ENCODE results near the gene CDKAL1. TPM values are rescaled to one million over a fixed set of nuclear protein-coding genes. Genes with fewer than 3 reads are reported as not detected.

The CDKAL1 gene
- total and polyA plus RNA-seq, 2 donors, result 5.8 to 44.1 TPM

DNA sequence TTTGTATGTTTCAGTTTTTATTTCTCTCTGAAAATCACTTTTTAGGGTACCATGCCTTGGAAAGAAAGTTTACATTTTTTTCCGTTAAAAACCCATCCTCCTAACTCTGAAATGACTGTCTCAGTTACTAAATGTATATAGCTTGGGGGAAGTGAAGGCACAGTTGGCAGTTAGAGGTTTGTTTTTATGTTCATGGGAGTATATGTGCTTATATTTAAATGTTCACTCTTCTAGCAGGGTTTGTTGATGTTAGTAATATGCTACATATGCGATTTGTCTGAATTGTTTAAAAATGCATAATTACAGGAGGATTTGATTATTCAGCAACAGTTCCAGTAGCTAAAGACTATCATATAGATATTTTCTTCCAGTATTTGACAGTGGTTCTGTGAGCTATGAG lies 31.1 kb downstream of the CDKAL1 start:
- no peak for DNase-seq (ENCODE audit: extremely low spot score)
- H3K4me3 ChIP-seq (ENCODE audit: low read depth, low read length), result no peak overlapping the region

GRCh38 chr6:20566109-20566508 lies 31.9 kb downstream of the CDKAL1 start:
- no peaks in the 10 kb centered on the region for H3K36me3 ChIP-seq (ENCODE audit: insufficient read depth)
- no peak overlapping the region for H3K27ac ChIP-seq (ENCODE audit: low read depth)
- no peak overlapping the region for H3K4me3 ChIP-seq (ENCODE audit: low read depth, low read length)
- no peaks in the 10 kb centered on the region for H3K4me1 ChIP-seq (ENCODE audit: insufficient read depth)
- 98% methylated on average over 3 of the region's 3 CpGs for WGBS
- no peak for DNase-seq (ENCODE audit: extremely low spot score)

More for the DNA sequence above, 31.1 kb downstream of the CDKAL1 start:
- 91% methylated on average over 2 of the region's 2 CpGs for WGBS
- H3K36me3 ChIP-seq (ENCODE audit: insufficient read depth), result no peaks in the 10 kb centered on the region
- H3K27ac ChIP-seq (ENCODE audit: low read depth), result no peak overlapping the region
- no peaks in the 10 kb centered on the region for H3K4me1 ChIP-seq (ENCODE audit: insufficient read depth)

DNA sequence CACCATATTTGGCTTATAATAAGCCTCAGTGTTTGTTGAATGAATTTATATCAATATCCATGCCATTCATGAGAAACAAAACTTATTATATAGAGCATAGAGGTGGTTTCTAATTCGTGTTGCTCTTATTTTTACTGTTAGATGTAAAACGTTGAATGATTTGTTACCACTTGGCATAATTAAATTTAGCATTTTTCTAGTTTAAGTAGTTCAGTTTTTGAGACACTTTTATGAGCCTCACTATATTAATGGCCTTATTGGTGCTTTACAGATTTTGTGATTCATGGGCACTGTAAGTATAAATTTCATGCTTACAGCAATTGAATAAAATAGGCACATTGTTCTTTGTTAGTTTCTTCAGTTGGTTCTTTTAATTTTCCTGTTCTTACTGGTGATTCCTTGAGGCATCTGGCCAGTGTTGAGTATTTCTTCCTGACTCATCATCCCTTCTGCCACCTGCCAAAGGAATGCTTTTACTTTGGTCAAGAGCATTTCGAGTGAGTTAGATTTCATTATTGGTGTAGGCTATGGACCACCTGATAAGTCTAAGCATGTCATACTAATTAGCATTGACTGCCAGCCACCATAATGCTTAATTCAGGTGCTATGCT lies 34.8 kb downstream of the CDKAL1 start:
- DNase-seq (ENCODE audit: extremely low spot score), result no peak
- 84% methylated on average over 3 of the region's 3 CpGs for WGBS
- H3K36me3 ChIP-seq (ENCODE audit: insufficient read depth), result no peaks in the 10 kb centered on the region
- H3K4me1 ChIP-seq (ENCODE audit: insufficient read depth), result no peaks in the 10 kb centered on the region
- H3K27ac ChIP-seq (ENCODE audit: low read depth), result no peak overlapping the region
- no peak overlapping the region for H3K4me3 ChIP-seq (ENCODE audit: low read depth, low read length)

GRCh38 chr6:20571261-20571660 lies 37.0 kb downstream of the CDKAL1 start:
- H3K4me1 ChIP-seq (ENCODE audit: insufficient read depth), result no peaks in the 10 kb centered on the region
- no peak for DNase-seq (ENCODE audit: extremely low spot score)
- H3K27ac ChIP-seq (ENCODE audit: low read depth), result no peak overlapping the region
- no peaks in the 10 kb centered on the region for H3K36me3 ChIP-seq (ENCODE audit: insufficient read depth)
- H3K4me3 ChIP-seq (ENCODE audit: low read depth, low read length), result no peak overlapping the region

GRCh38 chr6:20572288-20572687 lies 38.0 kb downstream of the CDKAL1 start:
- Histone ChIP-seq H3K4me1 (ENCODE audit: insufficient read depth) (no peaks in the 10 kb centered on the region), H3K36me3 (ENCODE audit: insufficient read depth) (peaks cover under 1% of the 10 kb centered on the region), H3K4me3 (ENCODE audit: low read depth, low read length) (no peak overlapping the region), H3K27ac (ENCODE audit: low read depth) (no peak overlapping the region)
- WGBS, result 73% methylated on average over 2 of the region's 2 CpGs
- DNase-seq (ENCODE audit: extremely low spot score), result no peak

DNA sequence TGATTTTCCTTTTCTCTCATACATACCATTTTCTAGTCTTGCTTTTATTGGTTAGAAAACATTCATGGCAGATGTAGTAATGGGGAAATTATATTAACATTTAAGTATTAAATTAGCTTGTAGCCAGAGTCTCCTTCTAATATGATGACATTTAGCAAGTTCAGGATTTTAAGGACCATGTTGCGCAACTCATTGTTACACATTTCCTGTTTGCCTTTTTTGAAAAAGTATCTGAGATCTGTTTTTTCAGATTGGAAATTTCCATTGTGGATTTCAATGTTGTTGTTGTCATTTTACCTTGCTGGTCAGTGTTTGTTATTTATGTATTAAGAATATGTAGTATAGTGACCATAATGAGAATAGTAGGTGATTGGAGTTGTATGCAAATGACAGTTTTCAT lies 38.7 kb downstream of the CDKAL1 start:
- WGBS, result 94% methylated on average over 1 of the region's 1 CpG
- no peak for DNase-seq (ENCODE audit: extremely low spot score)
- no peak overlapping the region for H3K27ac ChIP-seq (ENCODE audit: low read depth)

GRCh38 chr6:20574355-20574754 lies 40.1 kb downstream of the CDKAL1 start:
- Histone ChIP-seq H3K27ac (ENCODE audit: low read depth) (no peak overlapping the region), H3K4me3 (ENCODE audit: low read depth, low read length) (no peak overlapping the region), H3K36me3 (ENCODE audit: insufficient read depth) (peaks cover 1% of the 10 kb centered on the region), H3K4me1 (ENCODE audit: insufficient read depth) (no peaks in the 10 kb centered on the region)
- no peak for DNase-seq (ENCODE audit: extremely low spot score)

More for the DNA sequence above, 38.7 kb downstream of the CDKAL1 start:
- H3K4me1 ChIP-seq (ENCODE audit: insufficient read depth), result no peaks in the 10 kb centered on the region
- H3K4me3 ChIP-seq (ENCODE audit: low read depth, low read length), result no peak overlapping the region
- peaks cover 1% of the 10 kb centered on the region for H3K36me3 ChIP-seq (ENCODE audit: insufficient read depth)

DNA sequence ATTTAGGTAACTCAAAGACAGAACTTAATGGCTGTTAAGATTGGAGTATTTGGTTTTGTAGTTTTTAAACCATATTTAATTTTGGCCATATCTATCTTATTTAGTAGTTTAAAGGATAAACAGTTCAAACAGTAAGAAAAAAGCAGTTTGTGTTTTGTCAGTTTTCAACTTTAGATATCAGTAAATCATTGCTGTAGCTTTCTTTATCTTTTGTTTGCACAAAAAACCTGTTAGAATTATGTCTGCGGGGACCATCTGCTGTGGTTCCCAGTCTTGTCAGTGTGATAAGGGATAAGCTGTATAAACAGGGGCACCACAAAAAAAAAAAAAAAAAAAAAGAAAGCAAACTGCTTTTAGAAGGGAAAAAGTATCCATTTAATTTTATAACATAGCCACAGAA lies 40.9 kb downstream of the CDKAL1 start:
- WGBS, result 33% methylated on average over 1 of the region's 1 CpG
- no peak for DNase-seq (ENCODE audit: extremely low spot score)
- Histone ChIP-seq H3K4me3 (ENCODE audit: low read depth, low read length) (no peak overlapping the region), H3K36me3 (ENCODE audit: insufficient read depth) (peaks cover 1% of the 10 kb centered on the region), H3K27ac (ENCODE audit: low read depth) (no peak overlapping the region), H3K4me1 (ENCODE audit: insufficient read depth) (no peaks in the 10 kb centered on the region)

DNA sequence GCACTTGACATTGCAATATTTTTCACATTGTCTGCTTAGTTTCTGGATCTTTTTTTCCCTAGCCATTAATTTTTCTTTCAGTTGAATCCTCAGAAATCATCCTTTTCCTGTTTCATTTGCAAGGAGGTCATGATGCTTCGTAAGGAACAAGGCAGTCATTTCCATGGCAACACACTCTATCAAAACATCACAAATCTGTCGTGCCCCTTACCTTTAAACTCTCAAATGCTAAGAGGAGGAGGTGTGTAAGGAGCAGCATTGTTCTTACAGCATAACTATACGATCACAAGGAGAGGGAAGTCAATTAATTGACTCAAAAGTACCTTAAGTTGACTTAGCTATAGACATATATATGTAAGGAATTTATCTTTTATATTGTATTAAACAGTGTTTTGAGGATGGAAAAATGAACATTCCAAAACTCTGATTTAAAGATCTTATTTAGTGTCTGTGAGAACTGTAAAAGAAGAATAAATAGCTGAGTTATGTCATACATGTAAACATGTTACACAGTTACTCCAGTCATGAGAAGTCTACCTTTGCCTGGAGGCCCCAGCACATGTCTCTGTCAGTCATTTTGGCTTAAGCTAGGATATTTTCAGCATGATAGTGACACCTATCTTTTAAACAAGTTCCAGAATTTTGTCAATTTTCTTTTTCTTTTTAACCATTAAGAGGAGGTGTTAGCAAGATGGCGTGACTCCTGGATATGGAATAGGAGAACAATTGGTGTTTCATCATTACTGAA lies 41.6 kb downstream of the CDKAL1 start:
- Histone ChIP-seq H3K4me3 (ENCODE audit: low read depth, low read length) (no peak overlapping the region), H3K27ac (ENCODE audit: low read depth) (no peak overlapping the region), H3K36me3 (ENCODE audit: insufficient read depth) (peaks cover 1% of the 10 kb centered on the region), H3K4me1 (ENCODE audit: insufficient read depth) (no peaks in the 10 kb centered on the region)
- 73% methylated on average over 4 of the region's 4 CpGs for WGBS
- DNase-seq (ENCODE audit: extremely low spot score), result no peak

GRCh38 chr6:20577173-20577688 lies 43.0 kb downstream of the CDKAL1 start:
- Histone ChIP-seq H3K4me3 (ENCODE audit: low read depth, low read length) (no peak overlapping the region), H3K4me1 (ENCODE audit: insufficient read depth) (no peaks in the 10 kb centered on the region), H3K27ac (ENCODE audit: low read depth) (no peak overlapping the region), H3K36me3 (ENCODE audit: insufficient read depth) (peaks cover 1% of the 10 kb centered on the region)
- 95% methylated on average over 3 of the region's 3 CpGs for WGBS
- no peak for DNase-seq (ENCODE audit: extremely low spot score)

DNA sequence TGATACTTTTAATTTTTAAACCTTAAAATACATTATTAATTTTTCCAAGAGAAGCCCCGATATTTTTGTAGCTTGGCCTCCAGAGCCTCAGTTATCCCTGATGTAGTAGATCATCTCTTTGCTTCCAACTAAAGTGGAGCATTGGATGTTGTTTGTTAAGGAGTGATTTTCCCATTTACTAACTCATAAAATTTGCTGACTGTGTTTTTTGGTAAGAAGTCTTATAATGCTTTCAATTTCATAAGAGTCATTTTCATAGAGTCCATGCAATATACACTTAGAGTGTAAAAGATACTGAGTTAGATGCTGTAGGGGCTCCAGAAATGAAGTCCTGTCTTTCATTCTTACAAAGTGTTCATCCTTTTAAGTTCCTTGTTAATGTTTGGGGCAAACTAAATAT lies 46.8 kb downstream of the CDKAL1 start:
- H3K4me3 ChIP-seq (ENCODE audit: low read depth, low read length), result no peak overlapping the region
- H3K4me1 ChIP-seq (ENCODE audit: insufficient read depth), result no peaks in the 10 kb centered on the region
- peaks cover 1% of the 10 kb centered on the region for H3K36me3 ChIP-seq (ENCODE audit: insufficient read depth)
- DNase-seq (ENCODE audit: extremely low spot score), result no peak
- 93% methylated on average over 1 of the region's 1 CpG for WGBS
- no peak overlapping the region for H3K27ac ChIP-seq (ENCODE audit: low read depth)

GRCh38 chr6:20582586-20583443 lies 48.6 kb downstream of the CDKAL1 start:
- H3K27ac ChIP-seq (ENCODE audit: low read depth), result no peak overlapping the region
- DNase-seq (ENCODE audit: extremely low spot score), result no peak
- H3K36me3 ChIP-seq (ENCODE audit: insufficient read depth), result no peaks in the 10 kb centered on the region
- no peak overlapping the region for H3K4me3 ChIP-seq (ENCODE audit: low read depth, low read length)
- H3K4me1 ChIP-seq (ENCODE audit: insufficient read depth), result no peaks in the 10 kb centered on the region
- WGBS, result 90% methylated on average over 4 of the region's 4 CpGs

GRCh38 chr6:20583444-20583800 lies 49.2 kb downstream of the CDKAL1 start:
- 56% methylated on average over 3 of the region's 3 CpGs for WGBS
- Histone ChIP-seq H3K4me3 (ENCODE audit: low read depth, low read length) (no peak overlapping the region), H3K27ac (ENCODE audit: low read depth) (no peak overlapping the region), H3K36me3 (ENCODE audit: insufficient read depth) (no peaks in the 10 kb centered on the region), H3K4me1 (ENCODE audit: insufficient read depth) (no peaks in the 10 kb centered on the region)
- DNase-seq (ENCODE audit: extremely low spot score), result no peak
